ENCODE measurements around the gene INSYN2B.

- TF ChIP-seq MYC (IDR thresholded peaks at IDR 0.05; ENCODE audit: low read depth, low read length), result no peak
- no peak for TF ChIP-seq POLR2A (IDR thresholded peaks at IDR 0.05; ENCODE audit: extremely low read depth, insufficient read length)
- no peak for TF ChIP-seq CTCF (IDR thresholded peaks at IDR 0.05; ENCODE audit: low read depth, low read length)
- TF ChIP-seq MAX (IDR thresholded peaks at IDR 0.05; ENCODE audit: low read depth, low read length), result no peak
Measured at GRCh38 chr5:169911448-169912212, 68.7 kb downstream of the INSYN2B start.
